Panc1 (cell line): Measurements from ENCODE around the gene SNX1. TPM values are rescaled to one million over a fixed set of nuclear protein-coding genes. Genes with fewer than 3 reads are reported as not detected.
"Not testable (repeated sequence)": the region's sequence is repeated elsewhere in the genome, so short reads cannot be mapped to it uniquely, and the experiment has no call there.

ENCODE experiments used
- ATAC-seq: fragments of 200-7000 bp; cut with Tn5 transposase; 2 replicates; pipeline ENCODE4 v1.9.1; 2020; ENCODE audit warnings: mild to moderate bottlenecking, moderate library complexity
- BruUV-seq: library from RNA; stranded (reverse); fragments of 400-500 nt; replicated peaks from 2 replicates; lab custom pipeline; 2021; lab: Mats Ljungman, UMichigan
- CTCF ChIA-PET: fragments of 300-600 bp; sonication (Branson Sonifier 250); formaldehyde crosslinking; loops from one replicate; lab custom pipeline; 2022; ENCODE audit warnings: antibody characterized with exemption; lab: Charles Lee
- POLR2A ChIA-PET: fragments of 300-600 bp; sonication (Branson Sonifier 250); formaldehyde crosslinking; loops from one replicate; lab custom pipeline; 2022; ENCODE audit warnings: antibody characterized with exemption; lab: Charles Lee
- DNase-seq: peaks from one replicate; pipeline ENCODE4 v3.0.0-alpha.2; 2010; ENCODE audit warnings: low read depth, low spot score
- H3K27ac ChIP-seq: 2 replicates; pipeline ENCODE4 v1.5.1; 2011; ENCODE audit warnings: mild to moderate bottlenecking, low read length, inconsistent platforms
- H3K27me3 ChIP-seq: fragments of 200-500 bp; sonication (Bioruptor generic); 2 replicates; pipeline ENCODE4 v1.6.0; 2014; ENCODE audit warnings: low read length, inconsistent platforms; ENCODE audit not compliant: control insufficient read depth, insufficient read depth
- H3K36me3 ChIP-seq: fragments of 200-500 bp; sonication (Bioruptor generic); 2 replicates; pipeline ENCODE4 v1.5.1; 2014; ENCODE audit warnings: inconsistent platforms, mild to moderate bottlenecking, low read length, moderate library complexity; ENCODE audit not compliant: control insufficient read depth, insufficient read depth
- H3K4me1 ChIP-seq: 2 replicates; pipeline ENCODE4 v1.5.1; 2011; ENCODE audit warnings: inconsistent platforms, mild to moderate bottlenecking, low read length, moderate library complexity; ENCODE audit not compliant: control insufficient read depth, insufficient read depth
- H3K4me3 ChIP-seq, 2 experiments: 2 replicates each; pipeline ENCODE4 v1.5.1; 2011 to 2012; ENCODE audit warnings: low read depth in 2 of 2, low read length in 2 of 2, mild to moderate bottlenecking in 2 of 2, inconsistent platforms in 1 of 2, moderate library complexity in 1 of 2
- H3K9me3 ChIP-seq: fragments of 200-500 bp; sonication (Bioruptor generic); 2 replicates; pipeline ENCODE4 v1.5.1; 2014; ENCODE audit warnings: low read depth, mild to moderate bottlenecking, inconsistent platforms, low read length, moderate library complexity; ENCODE audit not compliant: control insufficient read depth, insufficient read depth
- CTCF ChIP-seq: fragments of 450-650 bp; IDR thresholded peaks from 2 replicates; pipeline ENCODE4 v1.5.1; 2017; ENCODE audit warnings: mild to moderate bottlenecking
- POLR2AphosphoS5 ChIP-seq: IDR thresholded peaks from 2 replicates; pipeline ENCODE4 v1.6.1; 2012; ENCODE audit warnings: mild to moderate bottlenecking, low read depth, low read length, moderate library complexity
- SIN3A ChIP-seq: IDR thresholded peaks from 2 replicates; pipeline ENCODE4 v1.6.1; 2012; ENCODE audit warnings: low read depth, mild to moderate bottlenecking, low read length, moderate library complexity, borderline replicate concordance; ENCODE audit not compliant: insufficient read depth
- TCF7L2 ChIP-seq: IDR thresholded peaks from 2 replicates; pipeline ENCODE4 v1.6.1; 2011; ENCODE audit warnings: mild to moderate bottlenecking, low read depth, low read length, inconsistent platforms
- in situ Hi-C: cut with HindIII; loops from 2 replicates; pipeline ENCODE4 v1.10.0; 2016; ENCODE audit warnings: low sequenced_read_pairs, low pct_unique_long_range_greater_than_20kb
- intact Hi-C: fragments of 100-400 bp; cut with micrococcal nuclease; formaldehyde crosslinking; loops from one replicate; pipeline ENCODE4 v1.10.0; 2022; ENCODE audit not compliant: unreplicated experiment
- total RNA-seq: library from RNA; stranded (reverse); gene quantifications from one replicate; pipeline ENCODE4 v1.2.1, GENCODE V29; 2021; ENCODE audit not compliant: unreplicated experiment

SNX1 gene
- total RNA-seq, 1 experiment from 2014 or later = 96.2 TPM

- TF ChIP-seq CTCF = no peak
Measured at GRCh38 chr15:64052925-64053491, 42.8 kb upstream of the SNX1 start.

GRCh38 chr15:64053674-64054073 is 42.1 kb upstream of the SNX1 start:
- intact Hi-C loops, BruUV-seq, H3K4me1 ChIP-seq, in situ Hi-C loops, CTCF ChIA-PET, ATAC-seq, H3K4me3 ChIP-seq, H3K36me3 ChIP-seq, POLR2A ChIA-PET, H3K9me3 ChIP-seq, DNase-seq, H3K27me3 ChIP-seq, H3K27ac ChIP-seq: not testable (repeated sequence)

More at GRCh38 chr15:64052925-64053491, 42.8 kb upstream of the SNX1 start:
- in situ Hi-C loops (no loop called here), intact Hi-C loops (no loop called here)
- no peak for DNase-seq
- Histone ChIP-seq H3K27ac (no peak overlapping the region), H3K9me3 (no peaks in the 10 kb centered on the region), H3K27me3 (no peaks in the 10 kb centered on the region; the same call in 1 of the 2 replicates), H3K36me3 (no peaks in the 10 kb centered on the region), H3K4me1 (peaks cover 10% of the 10 kb centered on the region), H3K4me3 (no peak overlapping the region)
- ChIA-PET CTCF (no interaction called here), POLR2A (no interaction called here)
- ATAC-seq = no peak
- no TSS peak for BruUV-seq

GRCh38 chr15:64058279-64058678 is 37.5 kb upstream of the SNX1 start:
- POLR2A ChIA-PET = no interaction called here
- Histone ChIP-seq H3K4me3 (no peak overlapping the region), H3K27me3 (no peaks in the 10 kb centered on the region; the same call in 1 of the 2 replicates), H3K4me1 (no peaks in the 10 kb centered on the region), H3K27ac (no peak overlapping the region), H3K36me3 (no peaks in the 10 kb centered on the region), H3K9me3 (no peaks in the 10 kb centered on the region)
- in situ Hi-C loops = no loop called here
- intact Hi-C loops = no loop called here
- no TSS peak for BruUV-seq
- DNase-seq (no peak), ATAC-seq (no peak)
- TF ChIP-seq POLR2AphosphoS5 (no peak), SIN3A (no peak), CTCF (no peak), TCF7L2 (no peak)
- CTCF ChIA-PET = no interaction called here

GRCh38 chr15:64059104-64059503 is 36.7 kb upstream of the SNX1 start:
- intact Hi-C loops, BruUV-seq: not testable (repeated sequence)

More at GRCh38 chr15:64059104-64059503, 36.7 kb upstream of the SNX1 start:
- in situ Hi-C loops, H3K27ac ChIP-seq, POLR2A ChIA-PET, H3K4me3 ChIP-seq, ATAC-seq, H3K4me1 ChIP-seq, H3K9me3 ChIP-seq, DNase-seq, H3K36me3 ChIP-seq, CTCF ChIA-PET, H3K27me3 ChIP-seq: not testable (repeated sequence)
